HG03558 (cell line): ENCODE data around the gene WNK2.

Experiments
- ATAC-seq: cut with Tn5 transposase; IDR thresholded peaks from one replicate; pipeline ENCODE4 v1.9.1; 2021; ENCODE audit warnings: moderate number of reproducible peaks; ENCODE audit not compliant: unreplicated experiment; ENCODE audit errors: extremely low read depth

Gene WNK2

GRCh38 chr9:93261735-93262523 is 78.0 kb downstream of the WNK2 start:
- ATAC-seq: no peak

- no peak for ATAC-seq
Measured at GRCh38 chr9:93262537-93263310, 78.8 kb downstream of the WNK2 start.

- ATAC-seq: no peak
Measured at GRCh38 chr9:93263334-93264229, 79.6 kb downstream of the WNK2 start.

- ATAC-seq: no peak
Measured at GRCh38 chr9:93264338-93265125, 80.6 kb downstream of the WNK2 start.

- no peak for ATAC-seq
Measured at GRCh38 chr9:93265301-93265971, 81.5 kb downstream of the WNK2 start.

GRCh38 chr9:93265972-93266371 is 82.0 kb downstream of the WNK2 start:
- no peak for ATAC-seq

GRCh38 chr9:93266521-93267001 is 82.6 kb downstream of the WNK2 start:
- ATAC-seq: no peak

- no peak for ATAC-seq
Measured at GRCh38 chr9:93267091-93267541, 83.2 kb downstream of the WNK2 start.

GRCh38 chr9:93267681-93268505 is 84.0 kb downstream of the WNK2 start:
- ATAC-seq: no peak

GRCh38 chr9:93268551-93269314 is 84.8 kb downstream of the WNK2 start:
- no peak for ATAC-seq

GRCh38 chr9:93270976-93271375 is 87.0 kb downstream of the WNK2 start:
- no peak for ATAC-seq

- ATAC-seq: no peak
Measured at GRCh38 chr9:93276973-93277372, 93.0 kb downstream of the WNK2 start.

GRCh38 chr9:93278144-93278543 is 94.2 kb downstream of the WNK2 start:
- no peak for ATAC-seq

GRCh38 chr9:93280661-93281259 is 96.8 kb downstream of the WNK2 start:
- no peak for ATAC-seq

- ATAC-seq: no peak
Measured at GRCh38 chr9:93286252-93287188, 102.6 kb downstream of the WNK2 start.

GRCh38 chr9:93287189-93287552 is 103.2 kb downstream of the WNK2 start:
- no peak for ATAC-seq
